ENCODE measurements around the gene DHX15.

GRCh38 chr4:24517676-24518075 is 66.7 kb downstream of the DHX15 start:
- TF ChIP-seq EZH2 (IDR thresholded peaks at IDR 0.05; ENCODE audit: insufficient read depth, poor library complexity, severe bottlenecking) (no peak), EZH2phosphoT487 (IDR thresholded peaks at IDR 0.05; ENCODE audit: insufficient read depth, low read depth) (no peak)

All from GM23248 (cell line).